ENCODE data around the gene MAT2A.
"Not testable (repeated sequence)": the region's sequence is repeated elsewhere in the genome, so short reads cannot be mapped to it uniquely, and the experiment has no call there.

The MAT2A gene

DNA sequence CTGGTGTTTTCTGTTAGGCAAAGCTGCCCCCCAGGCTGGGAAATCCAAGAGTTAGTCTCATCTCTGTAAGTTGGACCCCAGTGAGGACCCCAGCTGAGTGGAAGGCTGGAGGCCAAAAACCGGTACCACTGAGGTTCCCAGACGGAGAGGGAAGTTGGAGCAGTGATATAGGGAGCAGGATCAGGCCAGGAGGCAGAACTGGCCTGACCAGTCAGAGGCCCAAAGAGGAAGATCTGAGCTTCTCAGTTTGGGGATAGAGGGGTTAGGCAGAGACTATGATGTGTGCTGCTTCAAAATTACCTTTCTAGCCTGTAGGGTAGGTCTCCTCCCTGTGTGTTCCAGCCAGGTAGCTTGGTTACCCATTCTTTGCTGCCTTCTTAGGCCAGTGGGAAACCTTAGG is 52.0 kb downstream of the MAT2A start:
- no peaks in the 10 kb centered on the region for H3K9me2 ChIP-seq (replicated peaks; ENCODE audit: control insufficient read depth, low read length)
- H3K9me3 ChIP-seq (ENCODE audit: control insufficient read depth, insufficient read depth, low read length) = no peaks in the 10 kb centered on the region
- no peak overlapping the region for H3K27ac ChIP-seq (ENCODE audit: low read depth, low read length)
- TF ChIP-seq EZH2phosphoT487 (IDR thresholded peaks at IDR 0.05; ENCODE audit: borderline replicate concordance, low read length) = no peak
- TF ChIP-seq, protein P1, sequence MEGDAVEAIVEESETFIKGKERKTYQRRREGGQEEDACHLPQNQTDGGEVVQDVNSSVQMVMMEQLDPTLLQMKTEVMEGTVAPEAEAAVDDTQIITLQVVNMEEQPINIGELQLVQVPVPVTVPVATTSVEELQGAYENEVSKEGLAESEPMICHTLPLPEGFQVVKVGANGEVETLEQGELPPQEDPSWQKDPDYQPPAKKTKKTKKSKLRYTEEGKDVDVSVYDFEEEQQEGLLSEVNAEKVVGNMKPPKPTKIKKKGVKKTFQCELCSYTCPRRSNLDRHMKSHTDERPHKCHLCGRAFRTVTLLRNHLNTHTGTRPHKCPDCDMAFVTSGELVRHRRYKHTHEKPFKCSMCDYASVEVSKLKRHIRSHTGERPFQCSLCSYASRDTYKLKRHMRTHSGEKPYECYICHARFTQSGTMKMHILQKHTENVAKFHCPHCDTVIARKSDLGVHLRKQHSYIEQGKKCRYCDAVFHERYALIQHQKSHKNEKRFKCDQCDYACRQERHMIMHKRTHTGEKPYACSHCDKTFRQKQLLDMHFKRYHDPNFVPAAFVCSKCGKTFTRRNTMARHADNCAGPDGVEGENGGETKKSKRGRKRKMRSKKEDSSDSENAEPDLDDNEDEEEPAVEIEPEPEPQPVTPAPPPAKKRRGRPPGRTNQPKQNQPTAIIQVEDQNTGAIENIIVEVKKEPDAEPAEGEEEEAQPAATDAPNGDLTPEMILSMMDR (IDR thresholded peaks at IDR 0.05; ENCODE audit: low read depth, low read length, poor library complexity, severe bottlenecking) = no peak
- H3K27me3 ChIP-seq (ENCODE audit: control insufficient read depth, low read length) = no peaks in the 10 kb centered on the region
- H3F3A ChIP-seq (ENCODE audit: control insufficient read depth, insufficient read depth) = no peaks in the 10 kb centered on the region
- H4K20me1 ChIP-seq (ENCODE audit: control insufficient read depth, insufficient read depth, low read depth, low read length) = no peaks in the 10 kb centered on the region
- peaks cover 3% of the 10 kb centered on the region; the same call in 1 of the 2 replicates for H3K36me3 ChIP-seq (ENCODE audit: control insufficient read depth, low read length)
- H3K4me2 ChIP-seq (ENCODE audit: low read length) = no peak overlapping the region
- H3K4me1 ChIP-seq (ENCODE audit: control insufficient read depth, low read length) = peaks cover 17% of the 10 kb centered on the region
- H3K79me2 ChIP-seq (ENCODE audit: control insufficient read depth, low read length) = peaks cover 17% of the 10 kb centered on the region
- no peak overlapping the region for H3K4me3 ChIP-seq (ENCODE audit: low read length)

DNA sequence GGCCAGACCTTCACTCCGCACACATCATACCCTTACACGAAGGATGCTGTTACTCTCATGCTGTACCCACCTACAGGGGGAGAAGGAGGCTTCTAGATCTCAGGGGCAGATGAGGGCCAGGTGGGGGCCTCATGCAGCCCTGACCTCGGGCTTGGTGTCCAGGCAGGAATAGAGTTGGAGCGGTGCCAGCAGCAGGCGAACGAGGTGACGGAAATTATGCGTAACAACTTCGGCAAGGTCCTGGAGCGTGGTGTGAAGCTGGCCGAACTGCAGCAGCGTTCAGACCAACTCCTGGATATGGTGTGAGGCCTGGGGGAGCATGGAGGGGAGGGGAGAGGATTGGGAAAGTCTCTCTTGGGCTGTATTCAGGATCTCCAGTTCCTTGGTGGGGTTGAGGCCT is 52.6 kb downstream of the MAT2A start:
- Histone ChIP-seq H3K79me2 (ENCODE audit: control insufficient read depth, low read length) (peaks cover 23% of the 10 kb centered on the region), H3K27ac (ENCODE audit: low read depth, low read length) (no peak overlapping the region), H3F3A (ENCODE audit: control insufficient read depth, insufficient read depth) (no peaks in the 10 kb centered on the region), H4K20me1 (ENCODE audit: control insufficient read depth, insufficient read depth, low read depth, low read length) (no peaks in the 10 kb centered on the region), H3K9me3 (ENCODE audit: control insufficient read depth, insufficient read depth, low read length) (no peaks in the 10 kb centered on the region), H3K27me3 (ENCODE audit: control insufficient read depth, low read length) (no peaks in the 10 kb centered on the region), H3K4me3 (ENCODE audit: low read length) (no peak overlapping the region), H3K4me2 (ENCODE audit: low read length) (no peak overlapping the region), H3K9me2 (replicated peaks; ENCODE audit: control insufficient read depth, low read length) (no peaks in the 10 kb centered on the region), H3K36me3 (ENCODE audit: control insufficient read depth, low read length) (peaks cover 7% of the 10 kb centered on the region), H3K4me1 (ENCODE audit: control insufficient read depth, low read length) (peaks cover 22% of the 10 kb centered on the region)
- TF ChIP-seq EZH2phosphoT487 (IDR thresholded peaks at IDR 0.05; ENCODE audit: borderline replicate concordance, low read length) = no peak
- TF ChIP-seq, protein P1 (IDR thresholded peaks at IDR 0.05; ENCODE audit: low read depth, low read length, poor library complexity, severe bottlenecking) = no peak

DNA sequence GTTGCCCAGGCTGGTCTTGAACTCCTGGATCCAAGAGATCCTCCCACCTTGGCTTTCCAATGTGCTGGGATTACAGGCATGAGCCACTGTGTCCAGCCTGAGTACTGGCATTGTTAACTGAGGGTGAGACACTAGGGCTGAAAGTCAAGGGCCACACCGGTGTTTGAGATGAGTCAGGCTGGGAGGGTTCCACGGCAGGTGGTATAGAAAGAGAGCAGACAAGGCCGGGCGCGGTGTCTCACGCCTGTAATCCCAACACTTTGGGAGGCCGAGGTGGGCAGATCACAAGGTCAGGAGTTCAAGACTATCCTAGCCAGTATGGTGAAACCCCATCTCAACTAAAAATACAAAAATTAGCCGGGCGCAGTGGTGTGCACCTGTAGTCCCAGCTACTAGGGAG is 53.3 kb downstream of the MAT2A start:
- not testable (repeated sequence) for H3K27me3 ChIP-seq (ENCODE audit: control insufficient read depth, low read length); H4K20me1 ChIP-seq (ENCODE audit: control insufficient read depth, insufficient read depth, low read depth, low read length); H3F3A ChIP-seq (ENCODE audit: control insufficient read depth, insufficient read depth); H3K4me2 ChIP-seq (ENCODE audit: low read length); H3K9me3 ChIP-seq (ENCODE audit: control insufficient read depth, insufficient read depth, low read length); H3K9me2 ChIP-seq (replicated peaks; ENCODE audit: control insufficient read depth, low read length); H3K27ac ChIP-seq (ENCODE audit: low read depth, low read length); H3K4me3 ChIP-seq (ENCODE audit: low read length)
- Histone ChIP-seq H3K79me2 (ENCODE audit: control insufficient read depth, low read length) (peaks cover 31% of the 10 kb centered on the region), H3K4me1 (ENCODE audit: control insufficient read depth, low read length) (peaks cover 29% of the 10 kb centered on the region), H3K36me3 (ENCODE audit: control insufficient read depth, low read length) (peaks cover 14% of the 10 kb centered on the region)

DNA sequence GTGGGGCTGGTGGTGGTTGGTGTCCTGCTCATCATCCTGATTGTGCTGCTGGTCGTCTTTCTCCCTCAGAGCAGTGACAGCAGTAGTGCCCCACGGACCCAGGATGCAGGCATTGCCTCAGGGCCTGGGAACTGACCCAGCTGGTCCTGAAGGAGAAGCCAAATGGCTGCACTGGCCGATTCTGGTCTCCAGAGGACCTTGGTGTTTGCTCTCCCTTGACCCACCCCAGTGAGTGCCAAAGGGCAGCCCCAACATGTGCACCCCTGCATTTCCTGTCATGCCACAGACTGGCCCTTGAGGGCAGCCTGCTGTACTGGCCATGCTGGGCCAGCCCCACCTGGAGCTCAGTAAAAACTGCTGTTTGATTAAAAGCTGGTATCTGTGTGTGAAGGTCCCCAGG is 54.1 kb downstream of the MAT2A start:
- Histone ChIP-seq H3F3A (ENCODE audit: control insufficient read depth, insufficient read depth) (no peaks in the 10 kb centered on the region), H3K27ac (ENCODE audit: low read depth, low read length) (no peak overlapping the region), H3K27me3 (ENCODE audit: control insufficient read depth, low read length) (no peaks in the 10 kb centered on the region), H3K4me2 (ENCODE audit: low read length) (no peak overlapping the region), H4K20me1 (ENCODE audit: control insufficient read depth, insufficient read depth, low read depth, low read length) (no peaks in the 10 kb centered on the region), H3K4me3 (ENCODE audit: low read length) (no peak overlapping the region), H3K9me2 (replicated peaks; ENCODE audit: control insufficient read depth, low read length) (no peaks in the 10 kb centered on the region), H3K36me3 (ENCODE audit: control insufficient read depth, low read length) (peaks cover 18% of the 10 kb centered on the region), H3K79me2 (ENCODE audit: control insufficient read depth, low read length) (peaks cover 34% of the 10 kb centered on the region), H3K4me1 (ENCODE audit: control insufficient read depth, low read length) (peaks cover 29% of the 10 kb centered on the region), H3K9me3 (ENCODE audit: control insufficient read depth, insufficient read depth, low read length) (no peaks in the 10 kb centered on the region)
- TF ChIP-seq, protein P1 (IDR thresholded peaks at IDR 0.05; ENCODE audit: low read depth, low read length, poor library complexity, severe bottlenecking) = no peak
- TF ChIP-seq EZH2phosphoT487 (IDR thresholded peaks at IDR 0.05; ENCODE audit: borderline replicate concordance, low read length) = no peak
